Measurements from ENCODE around the gene DMRT1. TPM values are rescaled to one million over a fixed set of nuclear protein-coding genes. Genes with fewer than 3 reads are reported as not detected.

Gene DMRT1
- total RNA-seq, 1 experiment from 2014 or later, result 0.47 TPM

GRCh38 chr9:1005043-1005667, 163.7 kb downstream of the DMRT1 start:
- Histone ChIP-seq H3K79me2 (ENCODE audit: insufficient read depth, low read length) (no peaks in the 10 kb centered on the region), H2AFZ (ENCODE audit: low read depth, low read length, poor library complexity, severe bottlenecking) (no peak overlapping the region), H3K9me3 (ENCODE audit: control insufficient read depth in 1 of 2, insufficient read depth in 1 of 2, low read depth in 1 of 2, low read length in 2 of 2) (peaks cover 0 to under 1% of the 10 kb centered on the region in 2 experiments; a peak in 1 of 4 replicates), H3K27me3 (ENCODE audit: insufficient read depth, low read length) (no peaks in the 10 kb centered on the region), H3K4me3 (replicated peaks in 1 of 2; ENCODE audit: low read depth in 1 of 2, low read length in 2 of 2) (no peak overlapping the region), H3K4me1 (ENCODE audit: control insufficient read depth in 1 of 2, insufficient read depth in 2 of 2, low read length in 2 of 2) (no peaks in the 10 kb centered on the region), H3K36me3 (ENCODE audit: control insufficient read depth in 1 of 2, insufficient read depth in 2 of 2, low read length in 2 of 2) (no peaks in the 10 kb centered on the region), H3K27ac (ENCODE audit: low read depth, low read length) (no peak overlapping the region), H3K4me2 (ENCODE audit: low read length) (no peak overlapping the region), H3K9me2 (ENCODE audit: insufficient read depth) (no peaks in the 10 kb centered on the region), H3K9ac (ENCODE audit: low read length) (no peak overlapping the region), H4K20me1 (ENCODE audit: insufficient read depth) (no peaks in the 10 kb centered on the region)
- RAD21 ChIA-PET (ENCODE audit: low non-redundant PET in 1 of 2, low total read pairs in 2 of 2, uncharacterized antibody in 2 of 2, unreplicated experiment in 2 of 2), result interaction anchor here (1.2 kb wide), 2 partner anchors 112 to 194 kb away, joined by 5 to 7 read pairs; no protein-coding TSS in a partner anchor
- peak; percentile 24 for DNase-seq (ENCODE audit: low read depth, low spot score)
- no peak for TF ChIP-seq ZNF274 (IDR thresholded peaks at IDR 0.05; ENCODE audit: low read depth, low read length)
- TF ChIP-seq YY1 (IDR thresholded peaks at IDR 0.05; ENCODE audit: extremely low read depth, insufficient replicate concordance, low read depth, low read length), result no peak
- no peak for TF ChIP-seq EZH2phosphoT487 (IDR thresholded peaks at IDR 0.05; ENCODE audit: borderline replicate concordance)
- TF ChIP-seq TCF7L2 (IDR thresholded peaks at IDR 0.05; ENCODE audit: borderline replicate concordance, extremely low read depth, insufficient read depth, insufficient read length), result no peak
- TF ChIP-seq ATF3 (IDR thresholded peaks at IDR 0.05), result no peak
- TF ChIP-seq CEBPB (IDR thresholded peaks at IDR 0.05; ENCODE audit: low read depth), result no peak
- TF ChIP-seq POLR2AphosphoS5 (IDR thresholded peaks at IDR 0.05; ENCODE audit: low read depth, low read length), result no peak
- TF ChIP-seq CTCF (IDR thresholded peaks at IDR 0.05 in 2 of 3, conservative IDR thresholded peaks at IDR 0.05 in 1 of 3; ENCODE audit: borderline replicate concordance in 1 of 3, insufficient read depth in 1 of 3, low read depth in 2 of 3, low read length in 2 of 3), result peak; percentile 41 to 57 (median 53); a peak in 5 of 6 replicates
- no peak for TF ChIP-seq SP1 (IDR thresholded peaks at IDR 0.05; ENCODE audit: low read depth)
- no peak for TF ChIP-seq SRF (IDR thresholded peaks at IDR 0.05; ENCODE audit: low read depth)
- no peak for TF ChIP-seq POLR2A (IDR thresholded peaks at IDR 0.05; ENCODE audit: borderline replicate concordance, extremely low read depth, insufficient read depth, insufficient read length)
- TF ChIP-seq RAD21 (IDR thresholded peaks at IDR 0.05; ENCODE audit: low read depth), result peak; percentile 67
- TF ChIP-seq SIN3A (IDR thresholded peaks at IDR 0.05; ENCODE audit: low read depth), result no peak
- TF ChIP-seq REST (IDR thresholded peaks at IDR 0.05; ENCODE audit: low read depth), result no peak
- no peak for TF ChIP-seq JUND (IDR thresholded peaks at IDR 0.05)
- no peak for TF ChIP-seq ELF1 (IDR thresholded peaks at IDR 0.05; ENCODE audit: borderline replicate concordance, low read depth)
- POLR2A ChIA-PET, result no interaction called here
- intact Hi-C loops (cut with micrococcal nuclease), result loop anchor here (5.0 kb wide), 3 partner anchors 93 to 618 kb away; no protein-coding TSS in a partner anchor
- BruUV-seq (replicated peaks), result no TSS peak
- ATAC-seq, result peak; percentile 56
- CTCF ChIA-PET, result interaction anchor here (0.9 to 3.4 kb wide), 12 partner anchors 11 to 663 kb away, joined by 3 to 36 read pairs (median 4); no protein-coding TSS in a partner anchor
